Measurements from ENCODE around the gene VEZF1.

The VEZF1 gene

DNA sequence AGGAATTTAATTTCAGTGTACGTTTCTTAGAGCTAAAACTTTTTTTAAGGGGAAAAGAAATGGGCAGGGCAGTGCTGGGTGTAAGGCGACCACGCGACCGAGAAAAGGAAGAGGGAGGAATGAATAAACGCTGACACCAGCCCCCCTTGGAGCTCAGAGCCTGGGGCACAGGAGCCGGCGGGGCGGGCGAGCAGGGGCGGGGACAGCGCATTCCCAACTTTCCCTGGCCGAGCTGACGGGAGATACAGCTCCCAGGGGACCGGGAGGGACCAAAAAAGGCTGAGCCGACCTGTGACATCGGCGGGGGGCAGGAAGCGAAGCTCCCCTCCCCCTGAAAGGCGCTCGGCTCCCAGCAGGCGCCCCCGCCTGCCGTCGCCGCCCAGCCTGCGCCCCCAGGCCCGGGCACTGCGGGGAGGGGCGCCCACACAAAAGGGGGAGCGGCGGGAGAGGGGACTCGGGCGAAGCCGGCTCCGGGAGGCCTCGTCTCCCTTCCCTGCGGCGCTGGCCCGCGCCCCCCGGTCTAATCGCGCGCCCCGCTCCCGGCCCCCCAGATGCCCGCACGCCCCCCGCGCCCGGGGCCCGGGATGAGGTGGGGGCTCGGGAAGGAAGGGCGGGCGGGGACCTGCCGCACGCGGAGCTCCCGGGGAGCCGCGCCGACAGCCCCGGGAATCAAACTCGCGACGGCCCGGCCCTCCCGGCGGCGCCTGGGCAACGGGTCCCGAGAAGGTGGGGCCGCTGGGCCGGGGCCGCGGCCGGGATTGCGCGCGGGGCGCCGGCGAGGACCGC, 33.5 kb downstream of the VEZF1 start:
- in situ Hi-C loops (cut with MboI; ENCODE audit: low sequenced_read_pairs): no loop called here

GRCh38 chr17:57953705-57954396, 34.2 kb downstream of the VEZF1 start:
- in situ Hi-C loops (cut with MboI; ENCODE audit: low sequenced_read_pairs): no loop called here

DNA sequence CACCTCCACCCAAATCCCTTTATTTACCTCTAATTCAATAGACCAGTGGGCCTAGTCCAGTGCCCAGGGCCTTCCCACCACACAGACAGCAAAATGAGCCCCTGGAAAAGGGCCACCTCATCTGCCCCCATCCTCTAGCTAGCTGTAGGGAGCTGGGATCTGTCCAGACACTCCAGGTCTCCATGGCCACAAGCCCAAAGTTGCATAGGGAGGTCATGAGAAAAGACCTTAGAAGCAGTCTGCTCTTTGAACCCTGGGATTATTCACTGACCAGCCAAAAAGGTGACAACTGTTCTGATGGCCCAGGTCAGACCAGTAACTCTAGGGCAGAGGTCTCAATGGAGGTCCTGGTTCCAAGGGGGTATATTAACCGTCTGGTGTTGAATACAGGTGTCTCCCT, 34.8 kb downstream of the VEZF1 start:
- in situ Hi-C loops (cut with MboI; ENCODE audit: low sequenced_read_pairs): no loop called here

DNA sequence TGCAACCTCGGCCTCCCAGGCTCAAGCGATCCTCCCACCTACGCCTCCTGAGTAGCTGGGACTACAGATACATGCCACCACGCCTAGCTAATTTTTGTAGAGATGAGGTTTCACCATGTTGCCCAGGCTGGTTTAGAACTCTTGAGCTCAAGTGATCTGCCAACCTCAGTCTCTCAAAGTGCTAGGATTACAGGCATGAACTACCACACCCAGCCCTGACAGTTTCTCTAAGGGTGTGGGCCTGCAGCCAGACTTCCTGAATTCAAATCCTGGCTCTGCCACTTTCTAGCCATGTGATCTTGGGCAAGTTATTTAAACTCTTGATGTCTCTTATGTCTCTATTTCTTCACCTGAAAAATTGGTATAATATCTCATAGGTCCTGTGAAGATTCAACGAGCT, 38.4 kb downstream of the VEZF1 start:
- in situ Hi-C loops (cut with MboI; ENCODE audit: low sequenced_read_pairs): no loop called here

GRCh38 chr17:57948555-57949420, 39.3 kb downstream of the VEZF1 start:
- in situ Hi-C loops (cut with MboI; ENCODE audit: low sequenced_read_pairs): no loop called here

GRCh38 chr17:57948169-57948554, 39.9 kb downstream of the VEZF1 start:
- in situ Hi-C loops (cut with MboI; ENCODE audit: low sequenced_read_pairs): no loop called here

- in situ Hi-C loops (cut with MboI; ENCODE audit: low sequenced_read_pairs): no loop called here
Observed at GRCh38 chr17:57947369-57947768, 40.7 kb downstream of the VEZF1 start.

DNA sequence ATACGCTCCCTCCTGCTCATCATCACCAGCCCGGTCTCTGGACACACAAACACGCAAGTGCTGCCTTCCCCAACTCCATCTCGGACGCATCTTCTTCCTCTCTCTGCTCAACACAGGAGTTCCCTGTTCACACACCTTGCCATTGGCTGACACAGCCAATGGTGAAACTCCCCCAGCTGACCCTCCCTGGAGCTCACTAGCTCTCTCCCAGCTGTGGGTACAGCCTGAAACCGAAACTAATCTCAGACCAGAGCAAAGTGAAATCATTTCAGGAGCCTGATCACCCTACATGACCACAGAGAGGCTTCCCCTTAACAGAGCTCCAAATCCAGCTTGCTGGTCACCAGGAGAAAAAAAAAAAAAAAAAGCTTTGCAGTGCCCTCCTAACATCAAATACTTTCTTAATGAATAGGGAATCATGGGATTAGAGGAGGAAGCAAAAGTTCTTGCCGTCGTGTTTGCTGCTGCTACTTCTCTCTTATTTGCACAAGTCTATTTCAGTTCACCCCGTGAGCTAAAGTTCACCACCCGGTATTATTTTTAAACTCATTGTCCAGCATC, 41.2 kb downstream of the VEZF1 start:
- in situ Hi-C loops (cut with MboI; ENCODE audit: low sequenced_read_pairs): no loop called here

- in situ Hi-C loops (cut with MboI; ENCODE audit: low sequenced_read_pairs): no loop called here
Observed at GRCh38 chr17:57945996-57946797, 41.9 kb downstream of the VEZF1 start.

DNA sequence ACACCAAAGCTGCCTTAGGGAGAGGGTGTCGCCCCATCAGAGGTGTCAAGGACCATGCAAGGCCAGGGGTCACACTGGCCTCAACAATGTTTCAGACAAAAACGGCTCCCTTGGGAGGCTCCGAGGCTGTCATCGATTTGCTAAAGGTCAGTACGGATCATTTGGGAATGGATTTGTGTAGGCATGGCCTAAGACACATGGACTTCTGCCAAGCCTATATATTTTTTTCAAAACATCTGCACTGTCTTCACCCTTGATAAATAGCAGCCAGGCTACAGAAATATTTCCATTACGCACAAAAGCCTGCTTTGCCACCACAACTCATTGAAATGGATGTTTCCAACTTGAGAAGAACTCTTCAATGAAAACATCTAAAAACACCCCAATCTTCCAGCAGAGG, 43.1 kb downstream of the VEZF1 start:
- in situ Hi-C loops (cut with MboI; ENCODE audit: low sequenced_read_pairs): no loop called here

GRCh38 chr17:57943645-57944044, 44.4 kb downstream of the VEZF1 start:
- in situ Hi-C loops (cut with MboI; ENCODE audit: low sequenced_read_pairs): no loop called here

DNA sequence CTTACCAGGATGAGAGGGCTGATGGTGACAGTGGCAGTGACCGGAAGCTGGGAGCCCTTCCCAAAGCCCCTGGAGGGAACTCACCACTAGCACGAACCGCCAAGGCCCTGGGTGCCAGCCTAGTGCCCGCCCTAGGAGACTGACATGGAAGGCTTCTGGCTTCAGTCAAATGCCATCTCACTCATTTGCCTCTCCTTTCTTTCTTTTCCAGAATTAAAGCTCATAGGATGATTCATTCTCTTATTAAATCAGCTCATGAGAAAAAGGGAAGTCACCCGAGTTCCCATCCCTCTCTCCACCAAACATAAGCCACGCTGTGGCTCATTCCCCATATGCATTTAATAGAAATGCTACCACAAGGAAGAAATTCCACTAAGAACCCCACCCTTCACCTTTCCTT, 44.9 kb downstream of the VEZF1 start:
- in situ Hi-C loops (cut with MboI; ENCODE audit: low sequenced_read_pairs): no loop called here

- in situ Hi-C loops (cut with MboI; ENCODE audit: low sequenced_read_pairs): no loop called here
Observed at GRCh38 chr17:57941384-57942370, 46.4 kb downstream of the VEZF1 start.

GRCh38 chr17:57940653-57941329, 47.3 kb downstream of the VEZF1 start:
- in situ Hi-C loops (cut with MboI; ENCODE audit: low sequenced_read_pairs): no loop called here

DNA sequence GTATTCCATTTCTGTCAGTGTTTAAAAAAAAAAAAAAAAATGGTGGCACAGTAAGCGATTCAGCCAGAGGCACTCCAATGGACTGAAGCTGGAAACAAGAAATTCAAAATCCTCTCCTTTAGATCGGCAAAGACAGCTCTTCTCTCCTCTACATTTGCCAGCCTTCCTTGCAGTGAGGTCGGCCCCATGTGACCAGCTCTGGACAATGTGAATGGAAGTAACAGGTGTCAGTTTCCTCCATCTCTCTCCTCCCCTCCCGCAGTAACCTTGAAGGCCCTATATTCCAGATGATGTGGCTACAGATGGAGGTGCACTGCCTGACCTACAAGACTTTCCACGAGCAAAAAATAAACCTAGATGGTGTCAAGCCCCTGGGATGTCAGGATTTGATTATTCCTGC, 47.8 kb downstream of the VEZF1 start:
- in situ Hi-C loops (cut with MboI; ENCODE audit: low sequenced_read_pairs): no loop called here

DNA sequence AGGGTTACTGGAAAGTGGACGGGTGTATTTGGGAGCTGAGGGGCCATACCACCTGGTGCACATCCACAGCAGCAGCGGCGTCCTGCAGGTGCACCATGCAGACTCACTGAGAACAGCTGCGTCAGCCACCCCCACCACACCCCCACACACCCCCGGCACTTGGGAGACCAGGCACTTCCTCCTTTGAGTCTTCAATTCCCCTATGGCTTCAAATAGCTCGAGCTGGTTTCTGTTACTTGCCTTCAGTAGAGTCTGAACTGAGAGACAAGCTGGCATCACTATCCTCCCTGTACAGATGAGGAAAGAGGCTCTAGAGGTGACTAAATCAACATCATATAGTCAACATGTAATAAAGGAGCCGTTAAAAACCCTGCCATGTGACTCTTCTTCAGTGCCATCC, 48.3 kb downstream of the VEZF1 start:
- in situ Hi-C loops (cut with MboI; ENCODE audit: low sequenced_read_pairs): no loop called here

DNA sequence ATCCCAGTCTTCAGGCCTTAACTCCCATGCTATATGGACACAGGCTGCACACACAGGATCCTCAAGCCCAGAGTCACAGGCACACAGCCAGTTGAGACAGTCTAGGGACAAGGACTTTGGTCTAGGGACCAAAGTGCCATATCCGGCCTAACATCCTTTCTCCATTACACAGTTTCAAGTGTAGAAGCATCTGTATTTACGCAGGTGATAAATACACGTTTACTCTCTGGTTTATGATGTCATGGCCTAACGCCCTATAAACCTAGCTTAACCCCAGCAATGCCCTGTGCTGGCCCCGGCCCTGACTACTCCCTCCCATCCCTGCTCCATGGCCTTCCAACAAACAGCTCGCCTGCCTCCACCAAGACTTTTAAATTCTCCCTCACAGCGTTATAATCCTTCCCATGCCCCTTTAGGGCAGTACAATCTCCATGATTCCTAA, 50.0 kb downstream of the VEZF1 start:
- in situ Hi-C loops (cut with MboI; ENCODE audit: low sequenced_read_pairs): no loop called here

DNA sequence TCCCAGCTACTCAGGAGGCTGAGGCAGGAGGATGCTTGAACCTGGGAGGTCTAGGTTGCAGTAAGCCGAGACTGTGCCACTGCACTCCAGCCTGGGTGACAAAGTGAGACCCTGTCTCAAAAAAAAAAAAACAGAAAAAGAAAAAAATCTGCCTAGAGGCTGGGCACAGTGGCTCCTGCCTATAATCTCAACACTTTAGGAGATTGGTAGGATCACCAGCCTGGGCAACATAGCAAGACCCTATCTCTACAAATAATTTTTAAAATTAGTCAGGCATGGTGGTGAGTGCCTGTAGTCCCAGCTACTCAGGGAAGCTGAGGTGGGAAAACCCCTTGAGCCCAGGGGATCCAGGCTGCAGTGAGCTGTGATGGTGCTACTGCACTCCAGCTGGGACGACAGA, 50.6 kb downstream of the VEZF1 start:
- in situ Hi-C loops (cut with MboI; ENCODE audit: low sequenced_read_pairs): no loop called here

Data from hTERT RPE-1 (cell line).